Activated CD4-positive, alpha-beta memory T cell treated with anti-CD3 and anti-CD28 coated beads for 36 hours (primary cell): ENCODE measurements around the gene NUCB1. TPM values are rescaled to one million over a fixed set of nuclear protein-coding genes. Genes with fewer than 3 reads are reported as not detected.

Source experiments
- CTCF ChIA-PET: fragments of 350-600 bp; sonication (Branson Sonifier 250); formaldehyde crosslinking; loops from one replicate; lab custom pipeline; 2021; ENCODE audit warnings: antibody characterized with exemption, inconsistent platforms; lab: Charles Lee
- POLR2A ChIA-PET: fragments of 350-600 bp; sonication (Branson Sonifier 250); formaldehyde crosslinking; loops from one replicate; lab custom pipeline; 2021; ENCODE audit warnings: antibody characterized with exemption; lab: Charles Lee
- DNase-seq: peaks from one replicate; pipeline ENCODE4 v3.0.0-alpha.2; 2020
- H3K27ac Mint-ChIP-seq: one replicate; pipeline ENCODE4 v1.8.0; 2021; ENCODE audit warnings: mixed read lengths
- H3K27me3 Mint-ChIP-seq: one replicate; pipeline ENCODE4 v1.8.0; 2021; ENCODE audit warnings: mixed read lengths
- H3K36me3 Mint-ChIP-seq: one replicate; pipeline ENCODE4 v1.8.0; 2021; ENCODE audit warnings: mixed read lengths
- H3K4me1 Mint-ChIP-seq: one replicate; pipeline ENCODE4 v1.8.0; 2021; ENCODE audit warnings: low read depth, mixed read lengths
- H3K4me3 Mint-ChIP-seq: one replicate; pipeline ENCODE4 v1.8.0; 2021; ENCODE audit warnings: mild to moderate bottlenecking, mixed read lengths
- H3K9me3 Mint-ChIP-seq: one replicate; pipeline ENCODE4 v1.8.0; 2021; ENCODE audit warnings: mixed read lengths
- intact Hi-C: fragments of 100-400 bp; cut with micrococcal nuclease; formaldehyde crosslinking; loops from one replicate; pipeline ENCODE4 v1.15.1; 2023
- total RNA-seq, 2 experiments: library from RNA; stranded (reverse); gene quantifications; one replicate each; pipeline ENCODE4 v1.2.3, GENCODE V29; 2021

The NUCB1 gene
- total RNA-seq, 2 experiments from 2014 or later, result 154 to 159 TPM

DNA sequence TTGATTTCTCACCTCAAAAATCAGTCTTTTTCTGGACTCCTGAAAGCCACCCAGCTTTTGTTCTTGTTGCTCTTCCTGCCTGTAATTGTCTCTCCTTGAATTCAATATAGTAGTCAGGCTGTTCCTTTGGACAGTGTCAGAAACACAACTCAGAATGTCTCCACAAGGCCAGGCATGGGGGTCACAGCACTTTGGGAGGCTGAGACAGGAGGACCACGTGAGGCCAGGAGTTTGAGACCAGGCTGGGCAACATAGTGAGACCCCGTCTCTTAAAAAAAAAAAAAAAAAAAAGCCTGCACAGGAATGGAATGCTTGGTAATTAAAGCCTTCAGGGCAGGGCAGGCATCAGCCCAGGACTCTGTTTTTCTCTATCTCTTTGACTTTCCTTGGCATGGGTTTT is 45.7 kb downstream of the NUCB1 start:
- H3K4me1 Mint-ChIP-seq, result no peaks in the 10 kb centered on the region
- H3K27ac Mint-ChIP-seq, result no peak overlapping the region
- H3K9me3 Mint-ChIP-seq, result peaks cover 9% of the 10 kb centered on the region
- ChIA-PET POLR2A (no interaction called here), CTCF (no interaction called here)
- H3K4me3 Mint-ChIP-seq, result no peak overlapping the region
- DNase-seq, result no peak
- no peaks in the 10 kb centered on the region for H3K27me3 Mint-ChIP-seq
- intact Hi-C loops, result no loop called here
- peaks cover 4% of the 10 kb centered on the region for H3K36me3 Mint-ChIP-seq

DNA sequence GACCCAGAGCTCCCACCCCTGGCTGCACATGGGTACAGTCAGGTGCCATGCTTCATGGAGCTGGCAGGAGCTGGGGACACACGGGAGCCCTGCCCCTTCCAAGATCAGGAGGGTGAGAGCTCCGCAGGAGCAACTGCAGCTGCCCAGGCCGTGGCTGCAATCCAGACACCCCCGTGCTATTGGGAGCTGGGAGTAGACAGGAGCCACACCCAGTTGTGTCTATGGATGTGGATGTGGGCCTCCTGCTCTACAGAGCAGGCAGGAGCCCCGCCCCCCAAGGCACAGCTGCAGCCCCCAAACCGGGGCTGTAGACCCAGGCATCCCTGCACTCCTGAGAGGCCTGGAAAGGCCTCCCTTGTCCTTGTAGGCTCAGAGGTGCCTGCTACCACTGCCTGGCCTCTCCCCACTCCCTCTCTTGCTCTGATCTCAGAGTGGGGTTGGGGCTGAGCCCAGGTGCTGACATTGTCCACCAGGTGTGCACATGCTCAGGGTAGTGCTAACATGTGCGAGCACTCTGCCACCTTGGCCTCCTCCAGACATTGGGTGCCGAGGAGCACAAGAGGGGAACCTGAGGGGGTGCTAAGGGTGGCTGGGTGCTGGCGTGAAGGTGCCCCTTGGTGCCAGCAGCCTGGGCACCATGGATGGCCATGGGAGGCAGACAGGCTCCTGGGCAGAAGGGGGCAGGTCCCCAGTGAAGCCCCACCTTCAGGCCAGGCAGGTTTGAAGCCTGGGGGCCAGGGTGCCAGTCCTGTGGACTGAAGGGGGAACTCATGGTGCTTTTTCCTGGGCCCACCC is 46.5 kb downstream of the NUCB1 start:
- no peaks in the 10 kb centered on the region for H3K4me1 Mint-ChIP-seq
- POLR2A ChIA-PET, result no interaction called here
- H3K4me3 Mint-ChIP-seq, result no peak overlapping the region
- H3K36me3 Mint-ChIP-seq, result peaks cover 1% of the 10 kb centered on the region
- H3K9me3 Mint-ChIP-seq, result peaks cover 5% of the 10 kb centered on the region
- no peak for DNase-seq
- H3K27ac Mint-ChIP-seq, result no peak overlapping the region
- CTCF ChIA-PET, result no interaction called here
- intact Hi-C loops, result no loop called here
- H3K27me3 Mint-ChIP-seq, result no peaks in the 10 kb centered on the region

DNA sequence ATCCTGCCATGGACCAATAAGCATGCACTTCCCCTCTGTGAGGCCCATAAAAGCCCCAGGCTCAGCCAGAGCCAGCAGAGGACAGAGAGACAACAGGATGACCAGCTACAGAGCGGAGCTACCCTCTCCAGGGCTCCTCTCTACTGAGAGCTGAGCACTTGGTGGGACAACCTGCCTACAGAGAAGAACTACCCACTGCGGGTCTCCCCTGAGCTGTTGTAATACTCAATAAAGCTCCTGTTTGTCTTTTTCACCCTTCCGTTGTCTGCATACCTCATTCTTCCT is 47.1 kb downstream of the NUCB1 start:
- ChIA-PET POLR2A (no interaction called here), CTCF (no interaction called here)
- no peak for DNase-seq
- no peak overlapping the region for H3K4me3 Mint-ChIP-seq
- H3K4me1 Mint-ChIP-seq, result no peaks in the 10 kb centered on the region
- intact Hi-C loops, result no loop called here
- peaks cover 5% of the 10 kb centered on the region for H3K9me3 Mint-ChIP-seq
- no peak overlapping the region for H3K27ac Mint-ChIP-seq
- peaks cover 1% of the 10 kb centered on the region for H3K36me3 Mint-ChIP-seq
- no peaks in the 10 kb centered on the region for H3K27me3 Mint-ChIP-seq

DNA sequence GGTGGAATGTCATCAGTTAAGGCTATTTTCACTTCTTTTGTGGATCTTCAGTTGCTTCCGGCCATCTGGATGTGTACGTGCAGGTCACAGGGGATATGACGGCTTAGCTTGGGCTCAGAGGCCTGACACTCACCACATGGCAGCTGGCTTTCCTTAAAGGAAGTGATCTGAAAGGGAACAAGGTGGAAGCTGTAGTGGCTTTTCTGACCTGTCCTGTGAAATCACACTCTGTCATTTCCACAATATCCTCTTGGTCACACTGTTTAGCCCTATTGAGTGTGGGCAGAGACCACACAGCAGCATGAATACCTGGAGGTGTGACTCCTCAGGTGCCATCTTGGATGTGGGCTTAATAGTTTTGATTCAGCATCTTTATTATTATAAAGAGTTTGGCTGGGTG is 50.0 kb downstream of the NUCB1 start:
- Mint-ChIP-seq H3K4me3 (no peak overlapping the region), H3K4me1 (peaks cover 3% of the 10 kb centered on the region), H3K27me3 (no peaks in the 10 kb centered on the region), H3K27ac (no peak overlapping the region), H3K36me3 (peaks cover 4% of the 10 kb centered on the region), H3K9me3 (peaks cover 5% of the 10 kb centered on the region)
- ChIA-PET POLR2A (no interaction called here), CTCF (interaction anchor here (1.8 kb wide), 1 partner anchor 20 kb away, joined by 5 read pairs; no protein-coding TSS in a partner anchor)
- DNase-seq, result no peak
- intact Hi-C loops, result no loop called here

DNA sequence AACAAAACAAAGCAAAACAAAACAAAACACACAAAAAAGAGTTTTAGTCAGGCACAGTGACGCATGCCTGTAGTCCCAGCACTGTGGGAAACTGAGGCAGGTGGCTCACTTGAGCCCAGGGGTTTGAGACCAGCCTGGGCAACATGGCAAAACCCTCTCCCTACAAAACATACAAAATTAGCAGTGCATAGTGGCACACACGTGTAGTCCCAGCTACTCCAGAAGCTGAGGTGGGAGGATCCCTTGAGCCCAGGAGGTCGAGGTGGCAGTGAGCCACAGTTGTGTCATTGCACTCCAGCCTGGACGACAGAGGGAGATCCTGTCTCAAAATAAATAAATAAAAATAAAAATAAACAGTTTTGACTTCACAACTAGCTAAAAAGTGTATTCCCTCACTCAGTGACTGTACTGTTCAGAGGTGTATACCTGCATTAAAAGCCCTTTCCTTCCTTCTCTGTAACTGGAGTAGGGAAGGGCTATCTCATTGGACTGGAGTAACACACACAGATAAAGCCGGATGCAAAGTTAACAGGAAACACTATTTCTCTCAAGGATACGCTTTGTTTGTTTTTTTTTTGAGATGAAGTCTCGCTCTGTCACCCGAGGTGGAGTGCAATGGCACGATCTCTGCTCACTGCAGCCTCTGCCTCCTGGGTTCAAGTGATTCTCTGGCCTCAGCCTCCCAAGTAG is 50.9 kb downstream of the NUCB1 start:
- no peak for DNase-seq
- peaks cover 11% of the 10 kb centered on the region for H3K4me1 Mint-ChIP-seq
- H3K36me3 Mint-ChIP-seq, result peaks cover 12% of the 10 kb centered on the region
- no peaks in the 10 kb centered on the region for H3K27me3 Mint-ChIP-seq
- H3K27ac Mint-ChIP-seq, result no peak overlapping the region
- peaks cover 5% of the 10 kb centered on the region for H3K9me3 Mint-ChIP-seq
- intact Hi-C loops, result no loop called here
- ChIA-PET CTCF (interaction anchor here (1.1 kb wide), 1 partner anchor 109 kb away, joined by 6 read pairs; no protein-coding TSS in a partner anchor), POLR2A (no interaction called here)
- no peak overlapping the region for H3K4me3 Mint-ChIP-seq

DNA sequence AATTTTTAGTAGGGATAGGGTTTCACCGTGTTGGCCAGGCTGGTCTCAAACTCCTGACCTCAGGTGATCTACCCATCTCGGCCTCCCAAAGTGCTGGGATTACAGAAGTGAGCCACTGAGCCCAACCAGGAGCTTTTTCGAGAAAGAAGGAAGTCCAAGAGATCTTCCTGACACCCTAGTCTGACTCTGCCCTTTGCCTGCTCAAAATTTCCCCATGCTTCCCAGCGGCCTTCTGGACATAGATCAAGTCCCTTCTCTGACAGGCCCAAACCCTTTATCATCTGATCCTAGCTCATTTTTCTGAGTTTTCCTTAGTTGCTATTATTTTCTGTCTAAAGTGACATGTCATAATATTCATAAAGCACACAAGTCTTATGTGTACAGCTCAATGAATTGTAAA is 53.0 kb downstream of the NUCB1 start:
- DNase-seq, result no peak
- Mint-ChIP-seq H3K4me1 (peaks cover 25% of the 10 kb centered on the region), H3K36me3 (peaks cover 26% of the 10 kb centered on the region), H3K27ac (no peak overlapping the region), H3K9me3 (peaks cover 1% of the 10 kb centered on the region), H3K4me3 (no peak overlapping the region), H3K27me3 (no peaks in the 10 kb centered on the region)
- intact Hi-C loops, result no loop called here
- POLR2A ChIA-PET, result no interaction called here
- CTCF ChIA-PET, result interaction anchor here (0.6 to 3.1 kb wide), 2 partner anchors 19 to 144 kb away, joined by 3 to 25 read pairs; no protein-coding TSS in a partner anchor

DNA sequence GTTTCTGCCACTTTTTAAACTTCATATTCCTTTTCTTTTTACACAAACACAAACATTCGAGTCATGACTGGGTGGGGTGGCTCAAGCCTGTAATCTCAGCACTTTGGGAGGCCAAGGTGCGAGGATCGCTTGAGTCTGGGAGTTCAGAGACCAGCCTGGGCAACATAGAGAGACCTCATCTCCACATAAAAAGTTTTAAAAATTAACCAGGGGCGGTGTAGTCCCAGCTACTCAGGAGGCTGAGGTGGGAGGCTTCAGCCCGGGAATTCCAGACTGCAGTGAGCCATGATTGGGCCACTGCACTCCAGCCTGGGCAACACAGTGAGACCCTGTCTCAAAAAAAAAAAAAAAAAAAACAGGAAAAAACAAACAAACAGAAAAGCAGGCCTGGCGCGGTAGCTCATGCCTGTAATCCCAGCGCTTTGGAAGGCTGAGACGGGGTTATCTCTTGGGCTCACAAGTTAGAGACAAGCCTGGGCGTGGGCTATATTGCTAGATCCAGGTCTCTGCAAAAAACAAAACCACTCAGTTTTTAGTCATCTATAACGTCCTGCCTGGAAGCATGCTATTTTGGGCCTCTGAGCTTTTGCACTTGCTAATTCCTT is 54.0 kb downstream of the NUCB1 start:
- DNase-seq, result no peak
- peak overlapping the region; percentile 89 for H3K27ac Mint-ChIP-seq
- no peaks in the 10 kb centered on the region for H3K9me3 Mint-ChIP-seq
- H3K36me3 Mint-ChIP-seq, result peaks cover 28% of the 10 kb centered on the region
- no peaks in the 10 kb centered on the region for H3K27me3 Mint-ChIP-seq
- intact Hi-C loops, result no loop called here
- ChIA-PET CTCF (interaction anchor here (0.6 to 3.1 kb wide), 8 partner anchors 12 to 308 kb away, joined by 3 to 25 read pairs (median 5); partner anchors contain the start of genes CA11, FTL, GYS1 and NUCB1), POLR2A (interaction anchor here (0.6 to 1.6 kb wide), 6 partner anchors 10 to 1742 kb away, joined by 3 to 6 read pairs (median 3); partner anchors contain the start of genes FTL and RUVBL2)
- H3K4me3 Mint-ChIP-seq, result peak overlapping the region; percentile 82
- peaks cover 27% of the 10 kb centered on the region for H3K4me1 Mint-ChIP-seq

DNA sequence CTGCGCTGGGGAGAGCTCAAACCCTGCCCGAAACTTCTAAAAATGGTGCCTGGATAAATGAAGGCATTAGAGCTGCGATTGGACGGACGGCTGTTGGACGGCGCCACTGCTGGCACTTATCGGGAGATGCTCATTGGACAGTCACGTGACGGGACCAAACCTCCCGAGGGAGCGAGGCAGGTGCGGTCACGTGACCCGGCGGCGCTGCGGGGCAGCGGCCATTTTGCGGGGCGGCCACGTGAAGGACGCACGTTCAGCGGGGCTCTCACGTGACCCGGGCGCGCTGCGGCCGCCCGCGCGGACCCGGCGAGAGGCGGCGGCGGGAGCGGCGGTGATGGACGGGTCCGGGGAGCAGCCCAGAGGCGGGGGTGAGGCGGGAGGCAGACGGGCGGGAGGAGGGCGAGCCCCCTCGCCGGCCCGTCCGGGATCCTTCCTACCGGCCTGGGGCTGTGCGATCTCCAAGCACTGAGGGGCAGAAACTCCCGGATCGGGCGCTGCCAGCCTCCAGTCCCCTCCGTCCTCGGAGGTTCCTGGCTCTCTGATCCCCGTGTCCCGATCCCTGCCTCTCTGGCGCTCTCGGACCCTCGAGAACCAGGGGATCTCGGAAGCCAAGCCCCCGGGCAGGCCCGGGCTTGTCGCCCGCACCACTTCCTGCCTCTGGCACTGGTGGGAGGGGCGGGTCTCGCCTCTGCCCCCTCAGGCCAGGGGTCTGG is 54.6 kb downstream of the NUCB1 start, which contains the start of gene BAX:
Gene BAX (plus strand): TSS at position 281 of the 713 bp plus-strand sequence. CDS start 54 bp downstream, at position 335.
- peak; percentile 98 for DNase-seq
- Mint-ChIP-seq H3K27ac (peak within 1 kb of the TSS; percentile 89), H3K36me3 (peaks cover 28% of the 10 kb centered on the region), H3K9me3 (no peaks in the 10 kb centered on the region), H3K4me3 (peak within 1 kb of the TSS; percentile 82), H3K27me3 (no peaks in the 10 kb centered on the region), H3K4me1 (peaks cover 27% of the 10 kb centered on the region)
- POLR2A ChIA-PET, result interaction anchor here (0.6 to 1.6 kb wide), 8 partner anchors 9 to 1743 kb away, joined by 3 to 6 read pairs (median 3); partner anchors contain the start of genes FTL, PPP1R15A and RUVBL2
- intact Hi-C loops, result no loop called here
- CTCF ChIA-PET, result interaction anchor here (0.6 to 3.1 kb wide), 8 partner anchors 11 to 309 kb away, joined by 3 to 25 read pairs (median 5); partner anchors contain the start of genes CA11, FTL, GYS1 and NUCB1

DNA sequence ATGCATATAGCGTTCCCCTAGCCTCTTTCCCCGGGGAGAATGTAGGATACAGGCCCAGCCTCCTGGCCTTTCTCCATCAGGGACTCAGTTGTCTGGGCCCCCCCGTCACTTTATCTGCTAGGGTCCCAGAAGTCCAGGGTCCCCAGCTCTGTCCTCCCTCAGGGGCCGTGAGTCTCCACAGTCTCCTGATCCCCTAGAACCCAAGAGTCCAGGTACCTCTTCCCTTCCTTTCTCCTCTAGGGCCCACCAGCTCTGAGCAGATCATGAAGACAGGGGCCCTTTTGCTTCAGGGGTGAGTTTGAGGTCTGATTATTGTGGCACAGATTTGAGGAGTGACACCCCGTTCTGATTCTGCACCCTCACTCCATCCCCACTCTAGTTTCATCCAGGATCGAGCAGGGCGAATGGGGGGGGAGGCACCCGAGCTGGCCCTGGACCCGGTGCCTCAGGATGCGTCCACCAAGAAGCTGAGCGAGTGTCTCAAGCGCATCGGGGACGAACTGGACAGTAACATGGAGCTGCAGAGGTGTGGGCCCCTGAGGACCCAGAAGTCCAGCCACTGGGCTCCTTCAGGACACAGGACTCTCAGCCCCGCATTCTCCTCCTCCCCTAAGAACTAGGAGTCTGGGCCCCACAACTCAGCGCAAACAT is 55.3 kb downstream of the NUCB1 start:
- peak overlapping the region; percentile 89 for H3K27ac Mint-ChIP-seq
- CTCF ChIA-PET, result interaction anchor here (1.4 to 3.1 kb wide), 3 partner anchors 16 to 310 kb away, joined by 3 to 25 read pairs (median 6); partner anchors contain the start of genes CA11 and NUCB1
- peaks cover 27% of the 10 kb centered on the region for H3K4me1 Mint-ChIP-seq
- intact Hi-C loops, result no loop called here
- H3K36me3 Mint-ChIP-seq, result peaks cover 28% of the 10 kb centered on the region
- DNase-seq, result no peak
- POLR2A ChIA-PET, result interaction anchor here (0.7 to 1.6 kb wide), 4 partner anchors 10 to 83 kb away, joined by 3 to 6 read pairs (median 4); partner anchors contain the start of genes FTL and PPP1R15A
- H3K27me3 Mint-ChIP-seq, result no peaks in the 10 kb centered on the region
- no peaks in the 10 kb centered on the region for H3K9me3 Mint-ChIP-seq
- peak overlapping the region; percentile 82 for H3K4me3 Mint-ChIP-seq

DNA sequence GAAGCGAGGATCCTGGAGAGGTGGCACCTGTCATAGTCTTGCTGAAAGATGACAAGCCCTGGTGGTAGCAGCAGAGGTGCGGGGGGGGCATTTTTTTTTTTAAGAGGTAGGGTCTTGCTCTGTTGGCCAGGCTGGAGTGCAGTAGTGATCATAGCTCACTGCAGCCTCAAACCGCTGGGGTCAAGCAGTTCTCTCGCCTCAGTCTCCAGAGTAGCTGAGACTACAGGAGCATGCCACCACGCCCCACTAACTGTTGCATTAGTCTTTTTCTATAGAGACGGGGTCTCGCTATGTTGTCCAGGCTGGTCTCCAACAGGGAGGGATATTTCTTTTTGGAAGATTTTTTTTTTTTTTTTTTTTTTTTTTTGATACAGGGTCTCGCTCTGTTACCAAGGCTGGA is 57.9 kb downstream of the NUCB1 start:
- POLR2A ChIA-PET, result no interaction called here
- intact Hi-C loops, result no loop called here
- H3K36me3 Mint-ChIP-seq, result peaks cover 34% of the 10 kb centered on the region
- CTCF ChIA-PET, result interaction anchor here (1.2 kb wide), 1 partner anchor 13 kb away, joined by 4 read pairs; no protein-coding TSS in a partner anchor
- H3K27ac Mint-ChIP-seq, result no peak overlapping the region
- peaks cover 44% of the 10 kb centered on the region for H3K4me1 Mint-ChIP-seq
- no peaks in the 10 kb centered on the region for H3K9me3 Mint-ChIP-seq
- no peaks in the 10 kb centered on the region for H3K27me3 Mint-ChIP-seq
- no peak overlapping the region for H3K4me3 Mint-ChIP-seq
- no peak for DNase-seq
